GM12865 (cell line): ENCODE results near the gene VTI1A.

Experiments
- DNase-seq: peaks from one replicate; pipeline ENCODE4 v3.0.0; 2010; ENCODE audit warnings: low read depth
- H3K4me3 ChIP-seq: 2 replicates; pipeline ENCODE4 v1.5.1; 2011; ENCODE audit warnings: mild to moderate bottlenecking, low read depth, low read length, control low read depth
- TF ChIP-seq, protein P1 (sequence below): IDR thresholded peaks from 2 replicates; pipeline ENCODE4 v1.5.1; 2011; ENCODE audit warnings: low read length, control low read depth, low read depth, inconsistent platforms; ENCODE audit not compliant: insufficient read depth; ENCODE audit errors: missing control alignments

The VTI1A gene

DNA sequence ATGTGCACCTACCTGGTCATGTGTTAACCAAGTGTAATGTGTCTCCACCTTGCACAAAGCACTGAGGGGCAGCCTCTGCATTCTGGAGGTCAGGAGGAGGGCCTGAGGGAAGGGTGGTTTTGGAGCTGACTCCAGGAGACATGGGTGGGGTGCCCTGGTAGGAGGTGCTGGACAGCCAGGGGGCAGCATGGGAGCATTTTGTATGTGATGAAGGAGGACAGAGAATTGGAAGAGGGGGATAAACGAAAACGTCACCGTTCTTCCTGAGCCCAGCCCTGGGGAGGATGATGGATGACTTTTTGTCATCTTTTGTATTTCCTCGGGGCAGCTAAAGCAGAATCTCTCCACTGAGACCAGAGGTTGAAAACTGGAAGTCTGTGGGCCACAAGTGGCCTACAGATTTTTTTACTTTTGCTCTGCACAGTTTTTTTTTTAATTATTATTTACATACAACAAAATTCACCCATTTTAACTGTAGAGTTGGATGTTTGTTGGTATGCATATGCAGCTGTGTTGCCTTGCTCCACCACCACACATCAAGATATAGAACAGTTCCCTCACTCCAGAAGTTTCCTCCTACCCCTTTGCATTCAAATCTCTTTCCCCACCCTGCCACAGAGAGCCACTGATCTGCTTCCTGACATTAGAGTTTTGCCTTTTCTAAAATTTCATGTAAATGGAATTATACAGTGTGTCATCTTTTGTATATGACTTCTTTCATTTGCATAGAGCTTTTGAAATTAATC is 242.5 kb downstream of the VTI1A start:
- TF ChIP-seq, protein P1, sequence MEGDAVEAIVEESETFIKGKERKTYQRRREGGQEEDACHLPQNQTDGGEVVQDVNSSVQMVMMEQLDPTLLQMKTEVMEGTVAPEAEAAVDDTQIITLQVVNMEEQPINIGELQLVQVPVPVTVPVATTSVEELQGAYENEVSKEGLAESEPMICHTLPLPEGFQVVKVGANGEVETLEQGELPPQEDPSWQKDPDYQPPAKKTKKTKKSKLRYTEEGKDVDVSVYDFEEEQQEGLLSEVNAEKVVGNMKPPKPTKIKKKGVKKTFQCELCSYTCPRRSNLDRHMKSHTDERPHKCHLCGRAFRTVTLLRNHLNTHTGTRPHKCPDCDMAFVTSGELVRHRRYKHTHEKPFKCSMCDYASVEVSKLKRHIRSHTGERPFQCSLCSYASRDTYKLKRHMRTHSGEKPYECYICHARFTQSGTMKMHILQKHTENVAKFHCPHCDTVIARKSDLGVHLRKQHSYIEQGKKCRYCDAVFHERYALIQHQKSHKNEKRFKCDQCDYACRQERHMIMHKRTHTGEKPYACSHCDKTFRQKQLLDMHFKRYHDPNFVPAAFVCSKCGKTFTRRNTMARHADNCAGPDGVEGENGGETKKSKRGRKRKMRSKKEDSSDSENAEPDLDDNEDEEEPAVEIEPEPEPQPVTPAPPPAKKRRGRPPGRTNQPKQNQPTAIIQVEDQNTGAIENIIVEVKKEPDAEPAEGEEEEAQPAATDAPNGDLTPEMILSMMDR = no peak
- no peak for DNase-seq
- H3K4me3 ChIP-seq = no peak overlapping the region

DNA sequence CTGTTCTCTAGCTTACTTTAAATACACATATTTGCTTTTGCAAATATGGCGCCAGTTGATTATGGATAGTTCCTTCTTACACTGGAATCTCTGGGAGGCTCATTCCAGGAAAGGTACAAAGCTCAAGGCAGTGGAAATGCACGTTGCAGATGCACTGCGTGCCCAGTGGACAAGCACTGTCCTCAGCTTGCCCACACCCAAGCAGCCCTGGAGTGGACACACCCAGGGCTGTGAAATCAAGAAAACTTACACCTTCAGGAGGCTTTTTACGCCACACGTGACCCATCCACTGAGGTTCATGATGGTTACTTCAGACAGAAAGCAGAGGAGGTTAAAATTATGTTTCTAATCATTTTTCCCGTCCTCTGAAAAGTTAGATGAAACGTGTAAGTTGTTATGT is 248.5 kb downstream of the VTI1A start:
- no peak overlapping the region for H3K4me3 ChIP-seq
- TF ChIP-seq, protein P1 = no peak
- no peak for DNase-seq

DNA sequence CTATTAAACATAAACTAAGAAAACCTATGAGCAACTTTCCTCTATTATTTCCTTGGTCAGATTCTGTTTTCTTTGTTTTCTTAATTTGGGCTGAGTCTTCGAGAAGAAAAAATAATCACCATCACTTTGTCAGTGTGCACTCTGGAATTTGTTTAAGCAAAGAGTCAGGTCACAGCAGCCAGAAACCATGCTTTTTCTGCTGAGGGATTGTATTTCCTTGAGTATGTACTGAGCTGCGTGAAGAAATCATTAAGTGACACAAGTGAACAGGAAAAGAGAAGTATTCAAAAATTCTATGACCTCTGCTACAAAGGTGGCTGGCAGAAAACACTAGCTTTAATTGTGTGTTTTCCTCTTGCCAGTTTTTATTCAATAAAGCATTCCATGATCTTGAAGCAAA is 249.6 kb downstream of the VTI1A start:
- H3K4me3 ChIP-seq = no peak overlapping the region
- no peak for DNase-seq

DNA sequence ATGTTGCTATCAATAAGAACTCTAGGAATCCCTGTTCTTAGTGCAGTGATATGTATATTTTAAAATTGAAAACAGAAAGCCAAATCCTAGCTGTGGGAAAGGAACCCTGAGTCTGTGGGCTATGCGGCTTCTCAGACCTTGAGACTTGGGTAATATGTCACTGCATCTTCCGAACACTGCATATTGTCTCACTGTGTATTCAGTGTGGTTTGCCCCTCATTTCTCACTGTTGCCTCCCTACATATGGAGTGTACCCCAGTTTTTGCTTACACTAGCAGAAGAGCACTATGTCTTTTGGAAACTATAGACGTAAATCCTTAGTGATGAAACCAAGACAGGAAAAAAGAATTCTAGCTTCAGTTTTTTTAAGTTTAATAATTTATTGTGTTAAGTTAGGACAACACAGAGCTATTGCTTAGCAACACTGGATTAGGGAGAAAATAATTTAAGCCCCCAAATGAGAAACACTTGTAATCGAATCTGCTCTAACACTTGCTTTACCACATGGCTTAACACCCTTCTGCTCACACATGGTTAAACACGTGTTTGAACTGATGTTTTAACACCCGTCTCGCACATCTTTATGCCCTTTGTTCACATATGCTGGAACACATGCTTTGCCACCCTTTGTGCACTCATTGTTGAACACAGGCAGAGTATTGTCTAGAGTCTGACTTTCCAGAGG is 251.3 kb downstream of the VTI1A start:
- TF ChIP-seq, protein P1 = no peak
- H3K4me3 ChIP-seq = no peak overlapping the region
- no peak for DNase-seq

More for the DNA sequence above, 249.6 kb downstream of the VTI1A start:
- TF ChIP-seq, protein P1 = no peak

DNA sequence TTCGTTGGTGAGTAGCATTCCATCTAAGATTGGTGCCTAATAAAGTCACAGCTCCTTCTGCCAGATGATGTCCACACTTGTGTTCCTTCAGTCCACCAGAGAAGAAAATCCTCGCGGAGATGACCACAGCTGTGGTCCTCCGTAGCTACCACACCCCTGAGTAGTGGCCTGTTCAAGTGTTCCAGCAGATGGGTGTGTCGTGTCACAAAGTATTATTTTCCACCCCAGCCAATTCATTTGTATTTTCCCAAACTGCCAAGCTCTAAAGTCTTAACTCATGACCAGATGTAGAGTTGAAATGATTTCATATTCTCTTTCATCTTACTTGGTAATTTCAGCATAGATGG is 251.8 kb downstream of the VTI1A start:
- H3K4me3 ChIP-seq = no peak overlapping the region
- DNase-seq = no peak
- TF ChIP-seq, protein P1 = no peak

DNA sequence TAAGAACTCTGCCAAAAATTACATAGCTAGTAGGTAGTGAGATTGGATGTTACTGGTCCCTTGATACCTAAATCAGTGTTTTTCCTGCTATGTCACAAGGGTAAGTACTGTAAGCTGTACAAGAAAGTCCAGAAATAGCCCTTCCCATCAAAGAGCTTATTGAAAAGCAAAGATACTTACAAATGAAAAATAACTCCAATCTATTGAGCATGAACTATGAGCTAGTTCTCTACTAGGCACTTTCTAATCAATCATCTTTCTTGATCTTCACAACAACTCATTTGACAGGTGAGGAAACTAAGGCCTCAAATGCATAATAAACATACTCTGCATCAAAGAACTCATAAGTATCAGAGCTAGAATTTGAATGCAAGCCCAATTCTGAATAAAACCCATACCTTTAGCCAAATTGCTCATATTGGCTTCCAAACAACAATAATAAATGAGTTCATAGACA is 253.2 kb downstream of the VTI1A start:
- TF ChIP-seq, protein P1 = no peak
- no peak overlapping the region for H3K4me3 ChIP-seq
- no peak for DNase-seq
